ENCODE data around the gene MEGF11.
"Not testable (repeated sequence)": the region's sequence is repeated elsewhere in the genome, so short reads cannot be mapped to it uniquely, and the experiment has no call there.

Gene MEGF11

GRCh38 chr15:66254089-66254950 lies 770 bp upstream of the MEGF11 start:
- Mint-ChIP-seq H3K4me3 (peak overlapping the region; percentile 72 to 90), H3K27me3 (peaks cover 82% of the 10 kb centered on the region), H3K4me1 (peaks cover 28% of the 10 kb centered on the region), H3K9me3 (no peaks in the 10 kb centered on the region), H3K27ac (peak overlapping the region in 1 of 2 donors; percentile 72)
- DNase-seq (no peak), ATAC-seq (no peak)

GRCh38 chr15:66252685-66253417 lies 699 bp downstream of the MEGF11 start:
- DNase-seq: peak; percentile 29 to 35
- ATAC-seq: peak; percentile 63
- no peaks in the 10 kb centered on the region for H3K9me3 Mint-ChIP-seq
- H3K27ac Mint-ChIP-seq: no peak overlapping the region
- H3K4me1 Mint-ChIP-seq: peaks cover 28% of the 10 kb centered on the region
- peaks cover 88% of the 10 kb centered on the region for H3K27me3 Mint-ChIP-seq
- H3K4me3 Mint-ChIP-seq: peak overlapping the region; percentile 65 to 75

- DNase-seq (peak; percentile 50 to 51), ATAC-seq (peak; percentile 77)
- H3K9me3 Mint-ChIP-seq: no peaks in the 10 kb centered on the region
- peaks cover 28% of the 10 kb centered on the region for H3K4me1 Mint-ChIP-seq
- H3K4me3 Mint-ChIP-seq: peak overlapping the region; percentile 65 to 75
- H3K27me3 Mint-ChIP-seq: peaks cover 80% of the 10 kb centered on the region
- no peak overlapping the region for H3K27ac Mint-ChIP-seq
Observed at GRCh38 chr15:66251790-66252684, 1.5 kb downstream of the MEGF11 start.

- ATAC-seq: peak; percentile 7
- peak overlapping the region; percentile 30 to 49 for H3K4me3 Mint-ChIP-seq
- peaks cover 73% of the 10 kb centered on the region for H3K27me3 Mint-ChIP-seq
- H3K4me1 Mint-ChIP-seq: peaks cover 28% of the 10 kb centered on the region
- H3K27ac Mint-ChIP-seq: no peak overlapping the region
- no peaks in the 10 kb centered on the region for H3K9me3 Mint-ChIP-seq
- DNase-seq: no peak
Observed at GRCh38 chr15:66251065-66251789, 2.3 kb downstream of the MEGF11 start.

- DNase-seq: no peak
- ATAC-seq: no peak
- Mint-ChIP-seq H3K9me3 (no peaks in the 10 kb centered on the region), H3K27me3 (peaks cover 70% of the 10 kb centered on the region), H3K4me1 (peaks cover 28% of the 10 kb centered on the region), H3K27ac (no peak overlapping the region), H3K4me3 (no peak overlapping the region)
Observed at GRCh38 chr15:66249605-66250174, 3.9 kb downstream of the MEGF11 start.

- DNase-seq: no peak
- no peaks in the 10 kb centered on the region for H3K9me3 Mint-ChIP-seq
- no peak overlapping the region for H3K4me3 Mint-ChIP-seq
- peaks cover 54% of the 10 kb centered on the region for H3K27me3 Mint-ChIP-seq
- no peak overlapping the region for H3K27ac Mint-ChIP-seq
- no peak for ATAC-seq
- H3K4me1 Mint-ChIP-seq: peaks cover 6% of the 10 kb centered on the region
Observed at GRCh38 chr15:66246937-66247336, 6.6 kb downstream of the MEGF11 start.

GRCh38 chr15:66245832-66246231 lies 7.7 kb downstream of the MEGF11 start:
- not testable (repeated sequence) for ATAC-seq, H3K4me1 Mint-ChIP-seq, H3K9me3 Mint-ChIP-seq, DNase-seq, H3K27ac Mint-ChIP-seq, H3K4me3 Mint-ChIP-seq
- H3K27me3 Mint-ChIP-seq: peaks cover 43% of the 10 kb centered on the region

GRCh38 chr15:66241908-66242285 lies 11.7 kb downstream of the MEGF11 start:
- H3K9me3 Mint-ChIP-seq: no peaks in the 10 kb centered on the region
- no peak for DNase-seq
- ATAC-seq: no peak
- H3K4me3 Mint-ChIP-seq: no peak overlapping the region
- no peak overlapping the region for H3K27ac Mint-ChIP-seq
- H3K4me1 Mint-ChIP-seq: no peaks in the 10 kb centered on the region
- H3K27me3 Mint-ChIP-seq: peaks cover 33% of the 10 kb centered on the region

- no peak overlapping the region for H3K4me3 Mint-ChIP-seq
- peaks cover 39% of the 10 kb centered on the region for H3K27me3 Mint-ChIP-seq
- DNase-seq (no peak), ATAC-seq (no peak)
- H3K9me3 Mint-ChIP-seq: no peaks in the 10 kb centered on the region
- H3K4me1 Mint-ChIP-seq: no peaks in the 10 kb centered on the region
- peak overlapping the region; percentile 29 to 51 for H3K27ac Mint-ChIP-seq
Observed at GRCh38 chr15:66241087-66241907, 12.3 kb downstream of the MEGF11 start.

GRCh38 chr15:66240240-66240794 lies 13.2 kb downstream of the MEGF11 start:
- H3K27me3 Mint-ChIP-seq: peaks cover 43% of the 10 kb centered on the region
- no peaks in the 10 kb centered on the region for H3K4me1 Mint-ChIP-seq
- ATAC-seq: no peak
- no peak overlapping the region for H3K27ac Mint-ChIP-seq
- no peak overlapping the region for H3K4me3 Mint-ChIP-seq
- no peak for DNase-seq
- H3K9me3 Mint-ChIP-seq: no peaks in the 10 kb centered on the region

- no peak for ATAC-seq
- Mint-ChIP-seq H3K4me3 (no peak overlapping the region), H3K4me1 (no peaks in the 10 kb centered on the region), H3K9me3 (no peaks in the 10 kb centered on the region), H3K27me3 (peaks cover 35% of the 10 kb centered on the region), H3K27ac (no peak overlapping the region)
- DNase-seq: no peak
Observed at GRCh38 chr15:66239514-66239913, 14.0 kb downstream of the MEGF11 start.

GRCh38 chr15:66238318-66238717 lies 15.2 kb downstream of the MEGF11 start:
- no peak for DNase-seq
- no peak for ATAC-seq
- no peaks in the 10 kb centered on the region for H3K4me1 Mint-ChIP-seq
- H3K4me3 Mint-ChIP-seq: no peak overlapping the region
- H3K27ac Mint-ChIP-seq: no peak overlapping the region
- H3K27me3 Mint-ChIP-seq: peaks cover 29% of the 10 kb centered on the region
- H3K9me3 Mint-ChIP-seq: no peaks in the 10 kb centered on the region

GRCh38 chr15:66237513-66238235 lies 15.9 kb downstream of the MEGF11 start:
- ATAC-seq (no peak), DNase-seq (no peak)
- no peaks in the 10 kb centered on the region for H3K4me1 Mint-ChIP-seq
- H3K27me3 Mint-ChIP-seq: peaks cover 29% of the 10 kb centered on the region
- H3K4me3 Mint-ChIP-seq: no peak overlapping the region
- H3K9me3 Mint-ChIP-seq: no peaks in the 10 kb centered on the region
- H3K27ac Mint-ChIP-seq: no peak overlapping the region

Data from stimulated activated naive CD8-positive, alpha-beta T cell treated with anti-CD3 and anti-CD28 coated beads, Interleukin-15, amount 100 ng/mL, for 72 hours (primary cell).